ENCODE results near the gene MICU1. TPM values are rescaled to one million over a fixed set of nuclear protein-coding genes. Genes with fewer than 3 reads are reported as not detected.

The MICU1 gene
- total RNA-seq, 1 experiment from 2014 or later: 36.0 TPM

DNA sequence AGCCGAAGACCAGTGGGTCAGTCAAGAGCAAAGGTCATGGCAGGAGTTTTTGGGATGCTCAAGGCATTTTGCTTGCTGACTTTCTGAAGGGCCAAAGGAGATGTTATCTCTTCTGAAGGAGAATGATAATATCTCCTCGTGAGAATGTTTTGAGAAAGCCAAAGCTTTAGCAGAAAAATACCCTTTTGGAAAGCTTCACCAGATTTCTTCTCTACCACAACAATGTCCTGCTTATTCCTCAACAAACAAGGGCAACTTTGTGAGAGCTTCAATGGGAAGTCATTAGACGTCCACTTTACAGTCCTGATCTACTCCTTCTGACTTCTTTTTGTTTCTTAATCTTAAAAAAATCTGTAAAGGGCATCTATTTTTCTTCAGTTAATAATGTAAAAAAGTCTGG, 138.4 kb downstream of the MICU1 start:
- Mint-ChIP-seq H3K36me3 (no peaks in the 10 kb centered on the region), H3K27ac (no peak overlapping the region), H3K9me3 (no peaks in the 10 kb centered on the region), H3K27me3 (ENCODE audit: low read depth) (no peaks in the 10 kb centered on the region), H3K4me3 (no peak overlapping the region), H3K4me1 (no peaks in the 10 kb centered on the region)
- ChIA-PET POLR2A (no interaction called here), CTCF (interaction anchor here (0.6 kb wide), 1 partner anchor 9 kb away, joined by 3 read pairs; no protein-coding TSS in a partner anchor)
- ATAC-seq: no peak
- TF ChIP-seq, protein P1, sequence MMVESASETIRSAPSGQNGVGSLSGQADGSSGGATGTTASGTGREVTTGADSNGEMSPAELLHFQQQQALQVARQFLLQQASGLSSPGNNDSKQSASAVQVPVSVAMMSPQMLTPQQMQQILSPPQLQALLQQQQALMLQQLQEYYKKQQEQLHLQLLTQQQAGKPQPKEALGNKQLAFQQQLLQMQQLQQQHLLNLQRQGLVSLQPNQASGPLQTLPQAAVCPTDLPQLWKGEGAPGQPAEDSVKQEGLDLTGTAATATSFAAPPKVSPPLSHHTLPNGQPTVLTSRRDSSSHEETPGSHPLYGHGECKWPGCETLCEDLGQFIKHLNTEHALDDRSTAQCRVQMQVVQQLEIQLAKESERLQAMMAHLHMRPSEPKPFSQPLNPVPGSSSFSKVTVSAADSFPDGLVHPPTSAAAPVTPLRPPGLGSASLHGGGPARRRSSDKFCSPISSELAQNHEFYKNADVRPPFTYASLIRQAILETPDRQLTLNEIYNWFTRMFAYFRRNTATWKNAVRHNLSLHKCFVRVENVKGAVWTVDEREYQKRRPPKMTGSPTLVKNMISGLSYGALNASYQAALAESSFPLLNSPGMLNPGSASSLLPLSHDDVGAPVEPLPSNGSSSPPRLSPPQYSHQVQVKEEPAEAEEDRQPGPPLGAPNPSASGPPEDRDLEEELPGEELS (CRISPR knock-in tag; IDR thresholded peaks at IDR 0.05): no peak
- TF ChIP-seq HMGA2 (CRISPR knock-in tag; IDR thresholded peaks at IDR 0.05) (no peak), OVOL2 (CRISPR knock-in tag; IDR thresholded peaks at IDR 0.05; ENCODE audit: borderline replicate concordance) (no peak), TP53 (CRISPR knock-in tag; IDR thresholded peaks at IDR 0.05) (no peak), ZNF219 (CRISPR knock-in tag; IDR thresholded peaks at IDR 0.05; ENCODE audit: borderline replicate concordance) (no peak), KAT7 (CRISPR knock-in tag; IDR thresholded peaks at IDR 0.05; ENCODE audit: borderline replicate concordance) (no peak), RELA (CRISPR knock-in tag; IDR thresholded peaks at IDR 0.05; ENCODE audit: borderline replicate concordance) (no peak)
- TF ChIP-seq, protein P2, sequence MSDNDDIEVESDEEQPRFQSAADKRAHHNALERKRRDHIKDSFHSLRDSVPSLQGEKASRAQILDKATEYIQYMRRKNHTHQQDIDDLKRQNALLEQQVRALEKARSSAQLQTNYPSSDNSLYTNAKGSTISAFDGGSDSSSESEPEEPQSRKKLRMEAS (CRISPR knock-in tag; IDR thresholded peaks at IDR 0.05): no peak
- TF ChIP-seq, protein P3, sequence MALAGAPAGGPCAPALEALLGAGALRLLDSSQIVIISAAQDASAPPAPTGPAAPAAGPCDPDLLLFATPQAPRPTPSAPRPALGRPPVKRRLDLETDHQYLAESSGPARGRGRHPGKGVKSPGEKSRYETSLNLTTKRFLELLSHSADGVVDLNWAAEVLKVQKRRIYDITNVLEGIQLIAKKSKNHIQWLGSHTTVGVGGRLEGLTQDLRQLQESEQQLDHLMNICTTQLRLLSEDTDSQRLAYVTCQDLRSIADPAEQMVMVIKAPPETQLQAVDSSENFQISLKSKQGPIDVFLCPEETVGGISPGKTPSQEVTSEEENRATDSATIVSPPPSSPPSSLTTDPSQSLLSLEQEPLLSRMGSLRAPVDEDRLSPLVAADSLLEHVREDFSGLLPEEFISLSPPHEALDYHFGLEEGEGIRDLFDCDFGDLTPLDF (CRISPR knock-in tag; IDR thresholded peaks at IDR 0.05): no peak
- TF ChIP-seq, protein P4, sequence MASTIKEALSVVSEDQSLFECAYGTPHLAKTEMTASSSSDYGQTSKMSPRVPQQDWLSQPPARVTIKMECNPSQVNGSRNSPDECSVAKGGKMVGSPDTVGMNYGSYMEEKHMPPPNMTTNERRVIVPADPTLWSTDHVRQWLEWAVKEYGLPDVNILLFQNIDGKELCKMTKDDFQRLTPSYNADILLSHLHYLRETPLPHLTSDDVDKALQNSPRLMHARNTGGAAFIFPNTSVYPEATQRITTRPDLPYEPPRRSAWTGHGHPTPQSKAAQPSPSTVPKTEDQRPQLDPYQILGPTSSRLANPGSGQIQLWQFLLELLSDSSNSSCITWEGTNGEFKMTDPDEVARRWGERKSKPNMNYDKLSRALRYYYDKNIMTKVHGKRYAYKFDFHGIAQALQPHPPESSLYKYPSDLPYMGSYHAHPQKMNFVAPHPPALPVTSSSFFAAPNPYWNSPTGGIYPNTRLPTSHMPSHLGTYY (CRISPR knock-in tag; IDR thresholded peaks at IDR 0.05): no peak
- TF ChIP-seq, protein P5, sequence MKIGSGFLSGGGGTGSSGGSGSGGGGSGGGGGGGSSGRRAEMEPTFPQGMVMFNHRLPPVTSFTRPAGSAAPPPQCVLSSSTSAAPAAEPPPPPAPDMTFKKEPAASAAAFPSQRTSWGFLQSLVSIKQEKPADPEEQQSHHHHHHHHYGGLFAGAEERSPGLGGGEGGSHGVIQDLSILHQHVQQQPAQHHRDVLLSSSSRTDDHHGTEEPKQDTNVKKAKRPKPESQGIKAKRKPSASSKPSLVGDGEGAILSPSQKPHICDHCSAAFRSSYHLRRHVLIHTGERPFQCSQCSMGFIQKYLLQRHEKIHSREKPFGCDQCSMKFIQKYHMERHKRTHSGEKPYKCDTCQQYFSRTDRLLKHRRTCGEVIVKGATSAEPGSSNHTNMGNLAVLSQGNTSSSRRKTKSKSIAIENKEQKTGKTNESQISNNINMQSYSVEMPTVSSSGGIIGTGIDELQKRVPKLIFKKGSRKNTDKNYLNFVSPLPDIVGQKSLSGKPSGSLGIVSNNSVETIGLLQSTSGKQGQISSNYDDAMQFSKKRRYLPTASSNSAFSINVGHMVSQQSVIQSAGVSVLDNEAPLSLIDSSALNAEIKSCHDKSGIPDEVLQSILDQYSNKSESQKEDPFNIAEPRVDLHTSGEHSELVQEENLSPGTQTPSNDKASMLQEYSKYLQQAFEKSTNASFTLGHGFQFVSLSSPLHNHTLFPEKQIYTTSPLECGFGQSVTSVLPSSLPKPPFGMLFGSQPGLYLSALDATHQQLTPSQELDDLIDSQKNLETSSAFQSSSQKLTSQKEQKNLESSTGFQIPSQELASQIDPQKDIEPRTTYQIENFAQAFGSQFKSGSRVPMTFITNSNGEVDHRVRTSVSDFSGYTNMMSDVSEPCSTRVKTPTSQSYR (CRISPR knock-in tag; IDR thresholded peaks at IDR 0.05): no peak
- TF ChIP-seq, protein P6, sequence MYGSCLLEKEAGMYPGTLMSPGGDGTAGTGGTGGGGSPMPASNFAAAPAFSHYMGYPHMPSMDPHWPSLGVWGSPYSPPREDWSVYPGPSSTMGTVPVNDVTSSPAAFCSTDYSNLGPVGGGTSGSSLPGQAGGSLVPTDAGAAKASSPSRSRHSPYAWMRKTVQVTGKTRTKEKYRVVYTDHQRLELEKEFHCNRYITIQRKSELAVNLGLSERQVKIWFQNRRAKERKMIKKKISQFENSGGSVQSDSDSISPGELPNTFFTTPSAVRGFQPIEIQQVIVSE (CRISPR knock-in tag; IDR thresholded peaks at IDR 0.05; ENCODE audit: borderline replicate concordance): no peak
- TF ChIP-seq, protein P7, sequence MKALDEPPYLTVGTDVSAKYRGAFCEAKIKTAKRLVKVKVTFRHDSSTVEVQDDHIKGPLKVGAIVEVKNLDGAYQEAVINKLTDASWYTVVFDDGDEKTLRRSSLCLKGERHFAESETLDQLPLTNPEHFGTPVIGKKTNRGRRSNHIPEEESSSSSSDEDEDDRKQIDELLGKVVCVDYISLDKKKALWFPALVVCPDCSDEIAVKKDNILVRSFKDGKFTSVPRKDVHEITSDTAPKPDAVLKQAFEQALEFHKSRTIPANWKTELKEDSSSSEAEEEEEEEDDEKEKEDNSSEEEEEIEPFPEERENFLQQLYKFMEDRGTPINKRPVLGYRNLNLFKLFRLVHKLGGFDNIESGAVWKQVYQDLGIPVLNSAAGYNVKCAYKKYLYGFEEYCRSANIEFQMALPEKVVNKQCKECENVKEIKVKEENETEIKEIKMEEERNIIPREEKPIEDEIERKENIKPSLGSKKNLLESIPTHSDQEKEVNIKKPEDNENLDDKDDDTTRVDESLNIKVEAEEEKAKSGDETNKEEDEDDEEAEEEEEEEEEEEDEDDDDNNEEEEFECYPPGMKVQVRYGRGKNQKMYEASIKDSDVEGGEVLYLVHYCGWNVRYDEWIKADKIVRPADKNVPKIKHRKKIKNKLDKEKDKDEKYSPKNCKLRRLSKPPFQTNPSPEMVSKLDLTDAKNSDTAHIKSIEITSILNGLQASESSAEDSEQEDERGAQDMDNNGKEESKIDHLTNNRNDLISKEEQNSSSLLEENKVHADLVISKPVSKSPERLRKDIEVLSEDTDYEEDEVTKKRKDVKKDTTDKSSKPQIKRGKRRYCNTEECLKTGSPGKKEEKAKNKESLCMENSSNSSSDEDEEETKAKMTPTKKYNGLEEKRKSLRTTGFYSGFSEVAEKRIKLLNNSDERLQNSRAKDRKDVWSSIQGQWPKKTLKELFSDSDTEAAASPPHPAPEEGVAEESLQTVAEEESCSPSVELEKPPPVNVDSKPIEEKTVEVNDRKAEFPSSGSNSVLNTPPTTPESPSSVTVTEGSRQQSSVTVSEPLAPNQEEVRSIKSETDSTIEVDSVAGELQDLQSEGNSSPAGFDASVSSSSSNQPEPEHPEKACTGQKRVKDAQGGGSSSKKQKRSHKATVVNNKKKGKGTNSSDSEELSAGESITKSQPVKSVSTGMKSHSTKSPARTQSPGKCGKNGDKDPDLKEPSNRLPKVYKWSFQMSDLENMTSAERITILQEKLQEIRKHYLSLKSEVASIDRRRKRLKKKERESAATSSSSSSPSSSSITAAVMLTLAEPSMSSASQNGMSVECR (CRISPR knock-in tag; IDR thresholded peaks at IDR 0.05; ENCODE audit: borderline replicate concordance): no peak
- no peak for DNase-seq (ENCODE audit: low spot score)
